DMS53 (cell line): ENCODE measurements around the gene NRF1.

Experiments used
- DNase-seq: peaks from one replicate; lab custom pipeline; 2025; lab: John Stamatoyannopoulos, UW

The NRF1 gene

GRCh38 chr7:129771201-129771927 lies 159.8 kb downstream of the NRF1 start:
- no peak for DNase-seq

- DNase-seq: no peak
Measured at GRCh38 chr7:129771928-129772479, 160.5 kb downstream of the NRF1 start.

- no peak for DNase-seq
Measured at GRCh38 chr7:129772646-129773280, 161.2 kb downstream of the NRF1 start.

GRCh38 chr7:129773328-129773731 lies 161.8 kb downstream of the NRF1 start:
- no peak for DNase-seq

- DNase-seq: no peak
Measured at GRCh38 chr7:129773871-129774270, 162.4 kb downstream of the NRF1 start.

- no peak for DNase-seq
Measured at GRCh38 chr7:129774359-129774758, 162.8 kb downstream of the NRF1 start.

GRCh38 chr7:129774871-129775694 lies 163.6 kb downstream of the NRF1 start:
- DNase-seq: no peak

- DNase-seq: no peak
Measured at GRCh38 chr7:129775695-129776361, 164.3 kb downstream of the NRF1 start.

GRCh38 chr7:129776362-129776722 lies 164.8 kb downstream of the NRF1 start:
- no peak for DNase-seq

GRCh38 chr7:129777195-129777844 lies 165.8 kb downstream of the NRF1 start:
- no peak for DNase-seq

- DNase-seq: no peak
Measured at GRCh38 chr7:129777993-129778769, 166.7 kb downstream of the NRF1 start.

GRCh38 chr7:129778770-129779601 lies 167.5 kb downstream of the NRF1 start:
- DNase-seq: peak; percentile 74

GRCh38 chr7:129779602-129780256 lies 168.2 kb downstream of the NRF1 start:
- DNase-seq: peak; percentile 98

- peak; percentile 98 for DNase-seq
Measured at GRCh38 chr7:129780257-129780973, 168.9 kb downstream of the NRF1 start.

GRCh38 chr7:129780974-129781927 lies 169.7 kb downstream of the NRF1 start:
- peak; percentile 85 for DNase-seq

GRCh38 chr7:129781928-129782817 lies 170.7 kb downstream of the NRF1 start:
- peak; percentile 85 for DNase-seq
